ENCODE measurements around the gene MBP. TPM values are rescaled to one million over a fixed set of nuclear protein-coding genes. Genes with fewer than 3 reads are reported as not detected.

MBP gene
- total and polyA plus RNA-seq, 2 donors (not counting 3 experiments of a cell fraction or from before 2014, with no cell fraction given) = 1.7 to 2.3 TPM

- Histone ChIP-seq H3K9me1 (replicated peaks; ENCODE audit: control insufficient read depth, extremely low read depth, insufficient read depth, low read length) (no peaks in the 10 kb centered on the region), H3K4me2 (ENCODE audit: insufficient read depth, low read length) (no peak overlapping the region), H4K20me1 (replicated peaks; ENCODE audit: control insufficient read depth, extremely low read depth, insufficient read depth, low read length) (no peaks in the 10 kb centered on the region), H3K36me3 (ENCODE audit: control insufficient read depth in 2 of 2, extremely low read depth in 1 of 2, insufficient read depth in 2 of 2, low read length in 2 of 2) (no peaks in the 10 kb centered on the region), H3K79me2 (ENCODE audit: control insufficient read depth, insufficient read depth, low read length) (no peaks in the 10 kb centered on the region), H2AFZ (ENCODE audit: low read depth, low read length) (no peak overlapping the region), H3K27me3 (ENCODE audit: control insufficient read depth in 2 of 2, insufficient read depth in 2 of 2, low read length in 2 of 2) (peaks cover 0 to 7% of the 10 kb centered on the region in 2 experiments), H3K9ac (replicated peaks; ENCODE audit: extremely low read depth, insufficient read depth, low read length) (no peak overlapping the region), H3K27ac (ENCODE audit: insufficient read depth, low read depth, low read length) (no peak overlapping the region), H3K4me1 (ENCODE audit: control insufficient read depth, extremely low read depth, insufficient read depth, low read length) (no peaks in the 10 kb centered on the region), H3K4me3 (replicated peaks in 1 of 3; ENCODE audit: insufficient read depth in 1 of 3, low read depth in 1 of 3, low read length in 3 of 3) (no peak overlapping the region), H3K9me3 (replicated peaks; ENCODE audit: control insufficient read depth, insufficient read depth, low read length) (no peaks in the 10 kb centered on the region)
- intact Hi-C loops (cut with micrococcal nuclease) (loop anchor here (5.0 kb wide), 1 partner anchor 73 kb away; no protein-coding TSS in a partner anchor), dilution Hi-C loops (cut with MboI; ENCODE audit: extremely low pct_ligation_motif_present, low sequenced_read_pairs) (no loop called here)
- FAIRE-seq (no peak), DNase-seq (ENCODE audit: low read depth, low spot score) (no peak)
- ChIA-PET POLR2A (no interaction called here), CTCF (interaction anchor here (0.7 to 8.0 kb wide), 18 partner anchors 8 to 227 kb away, joined by 3 to 140 read pairs (median 4); no protein-coding TSS in a partner anchor)
- no TSS peak for BruUV-seq (replicated peaks)
- TF ChIP-seq JUN (IDR thresholded peaks at IDR 0.05; ENCODE audit: borderline replicate concordance, insufficient read depth, insufficient read length, low read depth) (no peak), EZH2 (IDR thresholded peaks at IDR 0.05; ENCODE audit: borderline replicate concordance, low read depth, low read length, severe bottlenecking) (no peak), CTCF (IDR thresholded peaks at IDR 0.05; ENCODE audit: extremely low read depth in 1 of 2, insufficient read depth in 1 of 2, low read depth in 1 of 2, low read length in 2 of 2) (no peak), POLR2AphosphoS5 (IDR thresholded peaks at IDR 0.05; ENCODE audit: insufficient read depth, low read depth, low read length) (no peak), MYC (IDR thresholded peaks at IDR 0.05; ENCODE audit: low read depth, low read length) (no peak), GATA2 (IDR thresholded peaks at IDR 0.05; ENCODE audit: insufficient read depth, insufficient read length, low read depth, low read length) (no peak), POLR2A (IDR thresholded peaks at IDR 0.05; ENCODE audit: low read depth, low read length) (no peak), FOS (IDR thresholded peaks at IDR 0.05; ENCODE audit: borderline replicate concordance, insufficient read depth, low read length) (no peak)
- TF ChIP-seq, protein P1, sequence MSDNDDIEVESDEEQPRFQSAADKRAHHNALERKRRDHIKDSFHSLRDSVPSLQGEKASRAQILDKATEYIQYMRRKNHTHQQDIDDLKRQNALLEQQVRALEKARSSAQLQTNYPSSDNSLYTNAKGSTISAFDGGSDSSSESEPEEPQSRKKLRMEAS (IDR thresholded peaks at IDR 0.05; ENCODE audit: insufficient read depth, insufficient read length) = no peak
Observed at GRCh38 chr18:76984193-76985155, 148.1 kb downstream of the MBP start.

Data from endothelial cell of umbilical vein (primary cell).